Measurements from ENCODE around the gene ZFYVE9.

GRCh38 chr1:52345252-52345651 lies 203.4 kb downstream of the ZFYVE9 start:
- TF ChIP-seq EZH2 (optimal IDR thresholded peaks at IDR 0.05; ENCODE audit: low read depth, low read length) = no peak
- TF ChIP-seq, protein P1, sequence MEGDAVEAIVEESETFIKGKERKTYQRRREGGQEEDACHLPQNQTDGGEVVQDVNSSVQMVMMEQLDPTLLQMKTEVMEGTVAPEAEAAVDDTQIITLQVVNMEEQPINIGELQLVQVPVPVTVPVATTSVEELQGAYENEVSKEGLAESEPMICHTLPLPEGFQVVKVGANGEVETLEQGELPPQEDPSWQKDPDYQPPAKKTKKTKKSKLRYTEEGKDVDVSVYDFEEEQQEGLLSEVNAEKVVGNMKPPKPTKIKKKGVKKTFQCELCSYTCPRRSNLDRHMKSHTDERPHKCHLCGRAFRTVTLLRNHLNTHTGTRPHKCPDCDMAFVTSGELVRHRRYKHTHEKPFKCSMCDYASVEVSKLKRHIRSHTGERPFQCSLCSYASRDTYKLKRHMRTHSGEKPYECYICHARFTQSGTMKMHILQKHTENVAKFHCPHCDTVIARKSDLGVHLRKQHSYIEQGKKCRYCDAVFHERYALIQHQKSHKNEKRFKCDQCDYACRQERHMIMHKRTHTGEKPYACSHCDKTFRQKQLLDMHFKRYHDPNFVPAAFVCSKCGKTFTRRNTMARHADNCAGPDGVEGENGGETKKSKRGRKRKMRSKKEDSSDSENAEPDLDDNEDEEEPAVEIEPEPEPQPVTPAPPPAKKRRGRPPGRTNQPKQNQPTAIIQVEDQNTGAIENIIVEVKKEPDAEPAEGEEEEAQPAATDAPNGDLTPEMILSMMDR (IDR thresholded peaks at IDR 0.05; ENCODE audit: low read length) = no peak

Data from MM.1S (cell line).